Left forelimb (tissue), 1 donor: Measurements from ENCODE around the gene IFI27L2.
"Not testable (repeated sequence)": the region's sequence is repeated elsewhere in the genome, so short reads cannot be mapped to it uniquely, and the experiment has no call there.

Experiments
- DNase-seq: peaks from one replicate; pipeline ENCODE4 v3.0.0-alpha.2; 2018; ENCODE audit warnings: low spot score

Gene IFI27L2

GRCh38 chr14:94129111-94129757 is at the start of gene IFI27L2:
Gene IFI27L2, minus strand, starts transcription at chr14:94129604. Its CDS starts 40 bp downstream, at chr14:94129564.
- DNase-seq, result peak; percentile 84

- DNase-seq, result no peak
Observed at GRCh38 chr14:94177806-94178205, 48.4 kb upstream of the IFI27L2 start.

- DNase-seq, result no peak
Observed at GRCh38 chr14:94176808-94177207, 47.4 kb upstream of the IFI27L2 start.

- no peak for DNase-seq
Observed at GRCh38 chr14:94175747-94176146, 46.3 kb upstream of the IFI27L2 start.

- DNase-seq, result no peak
Observed at GRCh38 chr14:94175011-94175745, 45.8 kb upstream of the IFI27L2 start.

- no peak for DNase-seq
Observed at GRCh38 chr14:94174604-94175010, 45.2 kb upstream of the IFI27L2 start.

GRCh38 chr14:94173885-94174603 is 44.6 kb upstream of the IFI27L2 start, which contains the start of gene PPP4R4:
Gene PPP4R4, plus strand, starts transcription at chr14:94174322. Its CDS starts 144 bp downstream, at chr14:94174466.
- DNase-seq, result peak; percentile 87

GRCh38 chr14:94173471-94173884 is 44.1 kb upstream of the IFI27L2 start:
- DNase-seq, result no peak

GRCh38 chr14:94172545-94172944 is 43.1 kb upstream of the IFI27L2 start:
- DNase-seq, result no peak

GRCh38 chr14:94171208-94171607 is 41.8 kb upstream of the IFI27L2 start:
- DNase-seq, result no peak

GRCh38 chr14:94170136-94170535 is 40.7 kb upstream of the IFI27L2 start:
- no peak for DNase-seq

- DNase-seq, result no peak
Observed at GRCh38 chr14:94165744-94166143, 36.3 kb upstream of the IFI27L2 start.

GRCh38 chr14:94164685-94165431 is 35.5 kb upstream of the IFI27L2 start:
- DNase-seq, result no peak

- DNase-seq, result no peak
Observed at GRCh38 chr14:94163796-94164195, 34.4 kb upstream of the IFI27L2 start.

GRCh38 chr14:94162466-94162865 is 33.1 kb upstream of the IFI27L2 start:
- DNase-seq, result no peak

GRCh38 chr14:94161981-94162380 is 32.6 kb upstream of the IFI27L2 start:
- DNase-seq, result no peak

- DNase-seq, result no peak
Observed at GRCh38 chr14:94161058-94161457, 31.7 kb upstream of the IFI27L2 start.

- DNase-seq, result no peak
Observed at GRCh38 chr14:94158239-94158883, 29.0 kb upstream of the IFI27L2 start.

- no peak for DNase-seq
Observed at GRCh38 chr14:94157197-94157596, 27.8 kb upstream of the IFI27L2 start.

- not testable (repeated sequence) for DNase-seq
Observed at GRCh38 chr14:94156143-94156542, 26.7 kb upstream of the IFI27L2 start.

GRCh38 chr14:94153750-94154342 is 24.4 kb upstream of the IFI27L2 start:
- no peak for DNase-seq
